Hematopoietic multipotent progenitor cell treated with erythropoietin and hydrocortisone succinate and interleukin-3 and kit ligand, for 17 days (in vitro differentiated cells): ENCODE results near the gene TATDN2.
"Not testable (repeated sequence)": the region's sequence is repeated elsewhere in the genome, so short reads cannot be mapped to it uniquely, and the experiment has no call there.

Experiments used
- DNase-seq: peaks from one replicate; pipeline ENCODE4 v3.0.0-alpha.2; 2015; ENCODE audit warnings: low spot score

Gene TATDN2

DNA sequence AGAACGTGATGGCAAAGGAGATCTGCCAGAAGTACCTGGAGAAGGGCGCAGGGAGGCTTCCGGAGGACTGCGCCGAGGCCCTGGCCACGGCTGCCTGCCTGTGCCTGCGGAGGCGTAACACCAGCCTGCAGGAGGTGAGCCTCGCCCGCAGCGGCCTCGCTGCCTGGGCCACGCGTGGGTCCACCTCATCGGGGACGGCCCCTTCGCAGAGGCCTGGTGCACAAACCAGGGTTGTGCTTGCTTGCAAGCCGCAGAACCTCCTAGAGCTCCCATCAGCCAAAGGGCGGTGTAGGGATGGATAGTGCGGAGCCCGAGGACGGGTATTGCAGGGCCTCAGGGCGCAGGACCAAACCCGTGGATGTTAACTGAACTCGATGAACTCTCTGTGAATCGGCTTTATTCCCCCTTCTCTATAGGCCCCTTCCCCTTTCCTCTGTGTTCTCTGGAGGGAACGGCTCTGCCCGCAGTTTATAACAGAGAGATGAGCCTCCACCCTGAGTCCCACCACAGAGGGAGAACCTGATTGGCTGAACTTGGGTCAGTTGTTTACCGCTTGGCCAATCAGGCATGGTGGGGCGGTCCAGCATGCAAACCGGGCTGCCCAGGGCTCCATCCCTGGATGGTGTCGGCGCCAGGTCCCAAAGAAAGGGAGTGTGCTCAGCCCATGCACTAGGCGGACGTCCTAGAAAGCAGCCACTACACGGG lies 13.6 kb upstream of the TATDN2 start:
- no peak for DNase-seq

DNA sequence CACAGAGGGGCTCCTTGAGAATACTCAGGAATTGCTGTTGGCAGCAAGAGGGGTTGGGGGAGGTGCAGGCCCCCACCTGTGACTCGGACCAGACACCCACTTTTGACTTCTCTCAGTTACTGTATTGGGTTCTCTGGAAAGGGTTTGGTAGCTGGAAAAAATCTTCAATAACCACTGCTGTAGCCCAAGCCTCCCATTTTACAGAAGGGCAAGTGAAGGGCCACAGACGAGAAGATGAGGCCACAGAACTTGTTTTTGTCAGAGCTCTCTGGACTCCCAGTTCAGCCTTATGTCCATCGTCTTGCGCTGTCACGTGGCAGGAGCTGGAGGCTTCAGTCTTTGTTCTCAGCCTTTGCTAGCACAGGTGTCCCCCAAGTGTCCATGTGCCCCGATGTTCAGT lies 12.7 kb upstream of the TATDN2 start:
- DNase-seq: no peak

DNA sequence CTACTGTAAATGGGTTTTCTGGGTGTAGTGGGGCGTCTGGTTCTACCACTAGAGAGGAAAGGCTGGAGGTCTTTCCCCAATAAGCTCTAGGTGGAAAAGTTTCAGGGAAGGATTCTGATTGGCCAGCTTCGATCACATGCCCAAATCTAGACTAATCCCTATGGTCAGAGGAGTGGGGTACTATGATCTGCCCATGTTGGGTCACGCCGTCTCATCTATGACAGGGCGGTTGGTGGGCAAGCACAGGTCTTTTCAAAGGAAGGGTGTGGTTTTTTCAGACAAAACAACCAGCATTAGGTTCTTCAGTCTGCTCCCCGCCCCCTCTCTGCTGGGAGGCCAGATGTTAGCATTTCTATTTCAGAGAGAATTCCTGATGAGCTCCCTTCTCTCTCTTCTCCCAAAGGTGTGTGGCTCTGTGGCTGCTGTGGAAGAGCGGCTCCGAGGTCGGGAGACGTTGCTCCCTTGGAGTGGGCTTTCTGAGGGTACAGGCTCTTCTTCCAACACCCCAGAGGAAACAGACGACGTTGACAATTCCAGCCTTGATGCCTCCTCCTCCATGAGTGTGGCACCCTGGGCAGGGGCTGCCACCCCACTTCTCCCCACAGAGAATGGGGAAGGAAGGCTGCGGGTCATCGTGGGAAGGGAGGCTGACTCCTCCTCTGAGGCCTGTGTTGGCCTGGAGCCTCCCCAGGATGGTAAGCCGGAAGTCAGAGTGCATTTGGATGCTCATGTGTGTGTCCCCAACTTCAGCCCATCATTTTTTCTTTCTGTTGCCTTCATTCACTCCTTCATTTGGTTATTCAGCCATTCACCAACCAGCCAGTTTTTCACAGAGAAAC lies 9.7 kb upstream of the TATDN2 start:
- no peak for DNase-seq

DNA sequence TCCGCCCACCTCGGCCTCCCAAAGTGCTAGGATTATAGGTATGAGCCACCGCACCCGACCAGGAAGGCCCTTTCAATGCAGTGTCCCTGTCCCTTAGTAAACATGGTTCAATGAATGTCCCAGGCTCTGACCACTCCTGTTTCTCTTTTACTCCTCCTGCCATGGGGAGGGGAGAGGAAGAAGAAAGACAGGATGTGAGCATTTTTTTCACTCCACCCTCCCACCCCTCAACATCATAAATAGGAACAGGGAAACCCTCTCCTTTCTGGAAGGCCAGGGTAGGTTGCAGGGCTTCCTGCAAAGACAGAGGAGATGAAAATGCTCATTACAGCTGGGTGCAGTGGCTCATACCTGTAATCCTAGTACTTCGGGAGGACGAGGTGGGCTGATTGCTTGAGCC lies 7.5 kb upstream of the TATDN2 start:
- no peak for DNase-seq

DNA sequence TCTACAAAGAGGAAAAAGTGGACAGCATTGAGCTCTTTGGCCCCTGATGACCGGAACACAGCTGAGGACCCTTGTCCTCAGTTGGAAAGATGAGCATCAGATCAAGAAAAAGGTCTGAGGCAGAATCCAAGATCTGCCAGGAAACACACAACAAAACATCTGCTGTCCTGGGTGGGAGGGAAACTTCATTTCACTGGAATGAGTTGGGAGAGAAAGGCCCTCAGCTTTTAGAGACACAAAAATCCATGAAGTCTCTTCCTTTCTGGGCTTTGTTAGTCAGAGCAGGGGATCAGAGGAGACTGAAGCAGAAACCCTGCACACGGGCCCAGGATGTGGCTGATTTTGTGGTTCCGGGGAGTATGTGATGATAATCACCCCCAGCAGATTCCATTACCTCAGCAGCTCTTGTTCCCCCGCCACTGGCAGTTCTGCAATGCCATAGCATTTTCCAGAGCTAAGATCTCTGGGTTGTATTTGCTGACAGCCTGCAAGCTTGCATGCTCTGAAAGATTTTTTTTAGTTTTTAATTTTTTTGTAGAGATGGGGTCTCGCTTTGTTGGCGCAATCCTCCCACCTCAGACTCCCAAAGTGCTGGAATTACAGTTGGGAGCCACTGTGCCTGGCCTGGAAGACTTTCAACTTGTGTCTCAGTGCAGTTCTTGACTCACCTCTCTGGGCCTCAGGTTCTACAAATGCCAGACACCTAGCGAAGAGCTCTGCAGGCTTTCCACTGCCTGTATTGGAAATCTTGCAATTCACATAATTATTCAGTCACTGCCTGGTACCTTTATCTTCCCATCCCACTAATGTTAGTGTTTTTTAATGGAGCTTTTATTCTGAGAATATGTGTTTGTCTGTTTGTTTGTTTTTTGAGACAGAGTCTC lies 5.8 kb upstream of the TATDN2 start:
- DNase-seq: no peak

DNA sequence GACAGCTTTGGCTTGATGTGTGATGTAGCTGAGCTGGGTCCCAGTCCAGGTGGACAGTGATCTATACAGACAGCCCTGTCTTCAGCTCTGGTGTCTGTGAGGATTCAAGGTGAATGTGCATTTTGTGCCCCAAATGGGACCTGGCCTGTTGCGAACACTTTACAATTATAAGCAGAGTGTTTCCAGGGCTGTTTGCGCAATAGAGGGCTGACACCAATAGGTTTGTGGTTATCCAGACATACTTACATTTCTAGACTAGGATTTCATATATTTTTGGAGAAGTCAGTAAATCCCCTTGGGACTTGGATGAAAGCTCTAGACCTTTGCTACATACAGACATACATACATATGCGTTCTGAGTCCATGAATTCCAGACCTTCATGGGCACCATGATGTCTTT lies 4.2 kb upstream of the TATDN2 start:
- DNase-seq: no peak

DNA sequence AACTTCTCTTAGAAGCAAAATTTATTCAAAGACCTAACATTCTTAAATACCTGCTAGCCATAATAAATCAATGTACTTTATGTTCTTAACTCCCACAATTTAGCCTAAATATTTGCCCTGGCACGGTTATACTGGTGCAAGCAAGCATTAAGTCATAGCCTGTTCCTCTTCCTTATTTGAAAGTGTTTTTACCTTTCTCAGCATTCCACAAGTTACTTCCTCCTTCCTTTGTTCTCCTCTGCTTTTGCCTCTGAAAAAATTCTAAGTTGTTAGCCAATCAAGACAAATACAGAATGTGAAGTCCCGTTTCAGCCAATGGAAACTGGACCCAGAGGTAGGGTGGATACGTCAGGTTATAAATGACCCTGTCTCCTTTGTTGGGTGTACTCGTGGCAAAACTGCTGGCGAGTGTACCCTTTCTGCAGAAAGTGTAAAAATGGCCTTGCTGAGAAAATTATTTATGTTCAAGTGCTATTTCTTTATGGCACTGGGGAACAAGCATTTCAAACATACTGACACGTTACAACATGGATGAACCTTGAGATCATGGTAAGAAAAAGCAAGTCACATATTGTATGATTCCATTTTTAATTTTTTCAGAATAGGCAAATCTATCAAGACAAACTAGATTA lies 3.1 kb upstream of the TATDN2 start:
- DNase-seq: no peak

DNA sequence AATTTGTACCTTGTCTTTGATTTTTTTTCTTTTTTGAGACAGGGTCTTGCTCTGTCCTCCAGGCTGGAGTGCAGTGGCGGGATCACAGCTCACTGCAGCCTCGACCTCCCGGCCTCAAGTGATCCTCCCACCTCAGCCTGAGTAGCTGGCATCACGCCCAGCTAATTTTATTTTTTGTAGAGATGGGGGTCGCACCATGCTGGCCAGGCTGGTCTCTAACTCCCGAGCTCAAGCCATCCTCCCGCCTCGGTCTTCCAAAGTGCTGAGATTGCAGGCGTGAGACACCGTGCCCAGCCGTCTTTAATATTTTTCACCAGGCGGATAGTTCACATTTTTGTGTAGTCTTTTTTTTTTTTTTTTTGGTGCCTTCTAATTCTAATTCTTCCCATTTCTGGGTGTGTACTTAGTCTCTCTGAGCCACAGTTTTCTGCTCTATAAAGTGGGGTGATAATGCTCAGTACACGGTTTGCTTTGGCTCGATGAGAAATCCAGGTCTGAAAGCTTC lies 528 bp upstream of the TATDN2 start:
- DNase-seq: no peak

DNA sequence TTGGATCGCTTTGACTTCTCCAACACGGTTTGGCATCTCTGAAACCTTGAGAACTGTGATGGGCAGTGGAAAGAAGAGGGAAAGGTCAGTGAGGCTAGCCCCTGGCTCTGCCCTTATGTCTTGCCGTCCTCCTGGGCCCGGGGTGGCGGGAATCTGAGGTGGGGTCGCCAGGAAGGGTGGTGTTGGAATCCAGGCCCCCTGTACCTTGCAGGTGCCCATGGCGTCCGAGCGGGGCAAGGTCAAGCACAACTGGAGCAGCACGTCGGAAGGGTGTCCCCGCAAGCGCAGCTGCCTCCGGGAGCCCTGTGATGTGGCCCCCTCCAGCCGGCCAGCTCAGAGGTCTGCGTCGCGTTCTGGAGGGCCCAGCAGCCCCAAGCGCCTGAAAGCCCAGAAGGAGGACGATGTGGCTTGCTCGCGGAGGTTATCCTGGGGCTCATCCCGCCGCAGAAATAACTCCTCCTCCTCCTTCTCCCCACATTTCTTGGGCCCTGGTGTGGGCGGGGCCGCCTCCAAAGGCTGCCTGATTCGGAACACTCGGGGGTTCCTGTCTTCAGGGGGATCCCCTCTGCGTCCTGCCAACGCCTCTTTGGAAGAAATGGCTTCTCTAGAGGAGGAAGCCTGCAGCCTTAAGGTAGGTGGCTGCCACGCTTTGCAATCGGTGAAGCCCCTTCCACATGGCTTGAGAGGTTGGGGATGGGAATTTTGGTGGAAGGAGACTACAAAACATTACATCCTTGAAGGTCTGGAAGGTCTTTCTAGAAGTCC lies 907 bp downstream of the TATDN2 start:
- peak; percentile 25 for DNase-seq

DNA sequence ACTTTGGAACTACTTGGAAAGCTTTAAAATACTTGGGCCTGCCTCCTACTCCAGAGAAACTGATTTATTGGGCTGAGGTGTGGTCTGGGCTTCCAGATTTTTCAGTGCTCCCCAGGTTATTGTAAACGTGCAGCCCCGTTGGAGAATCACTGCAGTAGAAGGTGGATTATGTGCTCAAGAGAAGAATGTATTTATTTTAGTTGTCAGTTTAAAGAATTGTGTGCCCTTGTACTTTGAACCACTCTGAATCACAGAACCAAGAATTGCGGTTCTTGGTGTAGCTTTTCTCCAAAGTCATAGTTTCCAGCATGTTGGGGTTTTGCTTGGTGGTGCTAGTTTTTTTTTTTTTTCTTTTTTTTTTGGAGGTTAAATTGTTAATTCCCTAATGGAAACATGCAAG lies 1.6 kb downstream of the TATDN2 start:
- no peak for DNase-seq

DNA sequence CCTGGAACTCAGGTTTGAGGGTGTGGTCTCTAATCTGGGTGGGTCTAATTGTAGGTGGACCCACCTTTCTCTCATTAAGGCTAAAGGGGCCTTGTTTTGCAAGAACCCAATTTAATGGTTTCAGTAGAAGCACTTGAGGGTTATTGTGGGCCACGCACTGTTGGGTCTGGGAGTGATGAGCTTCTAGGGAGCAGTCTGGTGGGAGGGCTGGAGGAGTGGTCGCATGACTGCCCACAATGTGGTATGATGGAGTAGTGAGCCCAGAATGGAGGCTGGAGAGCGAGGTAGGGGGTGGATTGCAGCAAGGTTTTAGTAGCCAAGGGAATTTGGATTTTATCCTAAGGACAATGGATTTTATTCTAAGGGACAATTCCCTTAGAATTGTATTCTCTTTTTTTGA lies 2.7 kb downstream of the TATDN2 start:
- no peak for DNase-seq

DNA sequence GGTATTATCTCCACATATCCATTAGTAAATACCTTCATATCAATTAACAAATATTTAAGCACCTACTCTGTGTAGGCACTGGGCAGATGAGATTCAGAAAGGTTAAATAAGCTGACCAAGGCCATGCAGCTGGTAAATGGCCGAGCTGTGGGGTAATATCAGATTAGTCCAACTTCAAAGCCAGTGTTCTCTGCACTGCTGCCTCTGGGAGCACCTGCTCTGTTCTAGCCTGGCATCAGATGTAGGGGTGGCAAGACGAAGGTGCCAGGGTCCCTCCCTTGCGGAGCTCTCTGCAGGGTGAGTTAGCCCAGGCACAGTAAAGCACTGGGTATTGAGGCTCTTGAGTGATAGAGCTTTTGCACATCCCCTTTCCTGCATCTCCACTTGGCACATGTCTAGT lies 5.5 kb downstream of the TATDN2 start:
- no peak for DNase-seq

DNA sequence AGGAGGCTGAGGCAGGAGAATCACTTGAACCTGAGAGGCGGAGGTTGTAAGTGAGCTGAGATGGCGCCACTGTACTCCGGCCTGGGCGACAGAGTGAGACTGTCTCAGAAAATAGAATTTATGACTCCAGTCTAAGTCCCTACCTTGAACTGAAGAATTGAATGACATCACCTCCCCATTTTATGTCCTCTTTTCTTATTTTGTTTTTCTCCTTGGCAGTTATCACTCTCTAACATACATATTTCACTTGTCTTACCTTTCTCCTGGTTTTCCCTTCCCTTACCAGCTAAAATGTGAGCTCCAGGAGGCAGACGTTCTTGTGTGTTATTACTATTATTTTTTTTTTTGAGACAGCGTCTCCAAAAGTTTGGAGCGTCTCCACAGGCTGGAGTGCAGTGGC lies 7.6 kb downstream of the TATDN2 start:
- no peak for DNase-seq

DNA sequence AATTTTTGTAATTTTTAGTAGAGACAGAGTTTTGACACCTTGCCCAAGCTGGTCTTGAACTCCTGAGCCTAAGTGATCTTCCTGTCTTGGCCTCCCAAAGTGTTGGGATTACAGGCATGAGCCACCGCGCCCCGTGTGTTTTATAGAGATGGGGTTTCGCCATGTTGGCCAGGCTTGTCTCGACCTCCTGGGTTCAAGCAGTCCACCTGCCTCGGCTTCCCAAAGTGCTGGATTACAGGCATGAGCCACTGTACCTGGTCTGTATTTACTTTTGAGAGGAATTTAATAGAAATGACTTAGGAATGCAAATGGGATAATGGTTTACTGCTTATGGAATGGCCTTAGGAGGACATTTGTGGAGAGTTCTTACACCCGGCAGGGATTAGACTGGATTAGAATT lies 10.8 kb downstream of the TATDN2 start:
- no peak for DNase-seq

DNA sequence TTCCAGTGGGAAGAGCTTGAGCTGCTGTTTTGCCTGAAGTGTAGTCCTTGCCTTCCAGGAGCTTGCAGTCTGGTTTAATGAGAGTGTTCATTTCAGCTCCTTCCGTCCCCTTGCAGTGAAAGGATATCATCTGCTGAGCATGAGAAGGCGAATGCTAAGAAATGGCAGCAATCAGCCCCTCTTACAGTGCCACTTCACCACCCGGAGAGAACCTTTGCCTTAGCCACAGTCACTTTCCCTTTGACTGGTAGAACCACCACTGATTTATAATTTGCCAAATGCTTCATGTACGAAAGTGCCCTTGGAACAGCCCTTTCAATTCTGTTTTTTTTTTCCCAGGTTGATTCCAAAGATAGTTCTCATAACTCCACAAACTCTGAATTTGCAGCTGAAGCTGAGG lies 11.5 kb downstream of the TATDN2 start:
- DNase-seq: no peak

DNA sequence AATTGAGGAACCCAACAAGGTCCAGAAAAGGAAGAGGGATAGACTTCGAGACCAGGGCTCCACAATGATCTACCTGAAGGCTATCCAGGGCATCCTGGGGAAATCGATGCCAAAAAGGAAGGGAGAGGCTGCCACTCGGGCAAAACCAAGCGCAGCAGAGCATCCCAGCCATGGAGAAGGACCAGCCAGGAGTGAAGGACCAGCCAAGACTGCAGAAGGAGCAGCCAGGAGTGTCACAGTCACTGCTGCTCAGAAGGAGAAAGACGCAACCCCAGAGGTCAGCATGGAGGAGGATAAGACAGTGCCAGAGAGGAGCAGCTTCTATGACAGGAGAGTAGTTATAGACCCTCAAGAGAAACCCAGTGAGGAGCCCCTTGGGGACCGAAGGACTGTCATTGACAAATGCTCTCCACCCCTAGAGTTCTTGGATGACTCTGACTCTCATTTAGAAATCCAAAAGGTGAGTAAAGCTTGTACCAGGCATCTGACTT lies 12.0 kb downstream of the TATDN2 start:
- no peak for DNase-seq

DNA sequence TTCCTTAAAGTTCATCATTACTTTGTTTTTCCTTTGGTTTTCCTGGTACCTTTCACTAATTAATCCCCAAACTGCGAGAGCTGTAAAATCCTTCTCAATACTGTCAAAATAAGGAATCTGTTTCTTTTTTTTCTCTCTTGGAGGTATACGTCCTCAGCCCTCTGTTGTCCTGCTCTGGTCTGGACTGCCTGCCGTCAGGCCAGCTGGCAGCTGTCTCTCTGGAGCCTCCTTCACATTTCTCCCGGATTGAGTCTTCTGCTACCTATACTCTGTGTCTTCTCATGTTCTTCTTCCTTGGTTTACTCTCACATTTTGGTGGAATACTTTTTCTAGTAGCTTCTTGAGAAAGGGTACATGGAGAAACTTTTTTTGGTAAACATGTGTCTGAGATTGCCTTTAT lies 13.8 kb downstream of the TATDN2 start:
- no peak for DNase-seq

DNA sequence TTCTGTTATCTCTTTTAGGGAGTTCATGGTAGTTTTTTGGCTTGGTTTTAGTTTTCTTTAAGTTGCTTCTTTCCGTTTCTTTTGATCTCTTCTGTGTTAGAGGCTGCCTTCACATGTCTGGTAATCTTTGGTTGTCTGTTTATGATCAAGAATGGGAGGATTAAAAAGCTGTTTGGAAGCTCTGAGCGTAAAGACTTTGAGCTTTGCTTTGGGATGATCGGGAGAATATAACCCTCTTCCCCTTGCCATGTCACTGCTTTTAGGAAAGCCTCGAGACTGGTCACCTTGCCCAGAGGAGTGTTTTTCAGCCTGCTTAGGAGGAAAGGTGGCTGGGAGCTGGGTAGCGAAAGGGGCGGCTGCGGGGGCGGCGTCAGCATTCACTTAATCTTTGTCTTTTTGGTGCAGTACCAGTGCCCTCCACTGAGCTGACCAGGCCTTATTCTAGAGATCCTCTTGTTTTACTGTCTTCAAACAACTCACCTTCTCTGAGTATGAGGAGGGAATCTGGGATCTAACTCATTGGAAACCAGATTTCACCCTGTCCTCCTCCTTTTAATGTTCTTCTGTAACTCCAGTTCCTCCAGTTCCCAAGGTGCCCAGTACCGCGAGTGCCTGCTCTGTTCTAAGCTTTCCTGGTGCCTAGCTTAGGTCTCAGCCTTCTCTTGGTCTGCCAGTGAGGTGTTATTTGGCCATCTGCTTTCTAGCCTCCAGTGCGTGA lies 15.5 kb downstream of the TATDN2 start:
- no peak for DNase-seq

DNA sequence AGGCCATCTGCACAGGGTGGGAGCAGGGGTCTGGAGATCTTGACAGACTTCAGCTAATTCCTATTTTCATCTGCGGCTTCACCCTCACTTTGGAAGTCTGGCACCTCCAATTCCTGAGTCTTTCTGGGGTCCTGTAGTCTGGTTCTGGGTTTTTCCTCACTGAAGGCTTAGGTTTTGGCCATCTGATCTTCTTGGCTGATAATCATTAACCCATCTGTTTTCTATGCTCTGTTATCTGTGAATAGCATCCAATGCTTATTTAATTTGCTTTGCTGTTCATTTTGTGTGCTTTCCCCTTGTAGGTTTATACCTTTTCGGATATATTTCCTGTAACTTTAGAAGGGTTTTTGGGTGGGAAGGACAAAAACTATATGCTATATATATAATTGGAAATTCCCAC lies 17.6 kb downstream of the TATDN2 start:
- no peak for DNase-seq

DNA sequence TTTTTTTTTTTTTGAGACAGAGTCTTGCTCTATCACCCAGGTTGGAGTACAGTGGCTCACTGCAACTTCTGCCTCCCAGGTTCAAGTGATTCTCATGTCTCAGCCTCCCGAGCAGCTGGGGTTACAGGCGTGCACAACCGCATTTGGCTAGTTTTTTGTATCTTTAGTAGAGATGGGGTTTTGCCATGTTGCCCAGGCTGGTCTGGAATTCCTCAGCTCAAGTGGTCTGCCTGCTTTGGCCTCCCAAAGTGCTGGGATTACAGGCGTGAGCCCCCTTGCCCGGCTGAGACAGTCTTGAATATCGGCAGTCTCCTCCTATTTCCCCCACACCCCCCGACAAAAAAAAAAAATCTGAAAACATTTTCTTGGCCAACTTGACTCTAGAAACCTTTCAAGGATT lies 18.7 kb downstream of the TATDN2 start:
- DNase-seq: not testable (repeated sequence)
